ENCODE results near the gene CENPU. TPM values are rescaled to one million over a fixed set of nuclear protein-coding genes. Genes with fewer than 3 reads are reported as not detected.
A peak's percentile ranks its signal among the peaks of the same experiment; 100 is the strongest.

The CENPU gene
- total and polyA plus RNA-seq, 10 of the 15 experiments (the other 5 are each of a cell fraction or from before 2014, with no cell fraction given): 26.6 to 90.8 (median 53.8) TPM

DNA sequence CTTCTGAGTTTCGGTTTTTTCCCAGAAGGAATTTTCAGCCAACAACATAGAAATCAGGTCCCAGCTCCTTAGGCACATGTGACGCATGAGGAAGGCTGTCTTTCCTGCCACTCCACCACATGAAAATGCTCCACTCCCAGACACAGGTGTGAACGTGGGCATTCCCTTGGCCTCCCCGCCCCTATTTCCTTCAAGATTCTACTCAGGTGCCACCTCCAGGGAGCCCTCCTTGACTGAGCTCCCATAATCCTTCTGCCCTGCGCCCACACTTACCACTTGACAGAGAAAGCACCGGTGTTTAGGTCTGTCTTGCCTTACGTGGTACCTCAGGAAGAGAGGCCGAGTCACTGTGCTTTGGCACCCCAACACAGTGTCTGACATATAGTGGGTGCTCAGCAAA lies 44.4 kb upstream of the CENPU start:
- ChIA-PET RAD21 (ENCODE audit: unreplicated experiment) (no interaction called here), CTCF (interaction anchor here (0.6 kb wide), 1 partner anchor 85 kb away, joined by 4 read pairs; no protein-coding TSS in a partner anchor), POLR2A (no interaction called here), SMC1A (ENCODE audit: uncharacterized antibody, unreplicated experiment) (no interaction called here)
- 85% methylated on average over 8 of the region's 8 CpGs for WGBS (ENCODE audit: insufficient coverage, insufficient replicate concordance, low lambda C conversion rate, missing lambda C conversion rate)
- Histone ChIP-seq H4K20me1 (ENCODE audit: control insufficient read depth, insufficient read depth) (no peaks in the 10 kb centered on the region), H3K27me3 (replicated peaks in 1 of 2; ENCODE audit: control insufficient read depth in 2 of 2, insufficient read depth in 2 of 2, low read length in 1 of 2) (no peaks in the 10 kb centered on the region), H3K4me3 (no peak overlapping the region), H3K36me3 (ENCODE audit: control insufficient read depth in 2 of 2, insufficient read depth in 2 of 2, low read length in 1 of 2) (peaks cover 13 to 34% of the 10 kb centered on the region in 2 experiments), H3K4me1 (ENCODE audit: control insufficient read depth, insufficient read depth, low read length) (peaks cover 2% of the 10 kb centered on the region; the same call in 1 of the 2 replicates), H3K9me3 (replicated peaks; ENCODE audit: control insufficient read depth, insufficient read depth, low read length) (no peaks in the 10 kb centered on the region; the same call in 2 of the 3 replicates), H3K9ac (ENCODE audit: control insufficient read depth, insufficient read depth, low read length) (no peak overlapping the region), H3K4me2 (ENCODE audit: control insufficient read depth, insufficient read depth) (no peak overlapping the region), H3K27ac (ENCODE audit: control insufficient read depth, insufficient read depth) (no peak overlapping the region), H2AFZ (ENCODE audit: control insufficient read depth, low read depth, low read length) (no peak overlapping the region), H3K79me2 (ENCODE audit: control insufficient read depth, insufficient read depth, low read length) (no peaks in the 10 kb centered on the region)
- FAIRE-seq (no peak), ATAC-seq (no peak), DNase-seq (ENCODE audit: low read depth, low spot score) (no peak)
- intact Hi-C loops (cut with micrococcal nuclease; ENCODE audit: unreplicated experiment): no loop called here
- TF ChIP-seq POLR2AphosphoS5 (IDR thresholded peaks at IDR 0.05; ENCODE audit: low read length) (peak; percentile 31; the same call in 1 of the 2 replicates), TBL1XR1 (IDR thresholded peaks at IDR 0.05; ENCODE audit: low read depth, low read length) (no peak), POLR2A (IDR thresholded peaks at IDR 0.05; ENCODE audit: low read depth, low read length) (peak; percentile 53), JUND (IDR thresholded peaks at IDR 0.05; ENCODE audit: low read depth, low read length) (no peak)
- TF ChIP-seq, protein P1, sequence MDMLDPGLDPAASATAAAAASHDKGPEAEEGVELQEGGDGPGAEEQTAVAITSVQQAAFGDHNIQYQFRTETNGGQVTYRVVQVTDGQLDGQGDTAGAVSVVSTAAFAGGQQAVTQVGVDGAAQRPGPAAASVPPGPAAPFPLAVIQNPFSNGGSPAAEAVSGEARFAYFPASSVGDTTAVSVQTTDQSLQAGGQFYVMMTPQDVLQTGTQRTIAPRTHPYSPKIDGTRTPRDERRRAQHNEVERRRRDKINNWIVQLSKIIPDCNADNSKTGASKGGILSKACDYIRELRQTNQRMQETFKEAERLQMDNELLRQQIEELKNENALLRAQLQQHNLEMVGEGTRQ (IDR thresholded peaks at IDR 0.05; ENCODE audit: borderline replicate concordance, low read depth, low read length): no peak
- TF ChIP-seq, protein P2, sequence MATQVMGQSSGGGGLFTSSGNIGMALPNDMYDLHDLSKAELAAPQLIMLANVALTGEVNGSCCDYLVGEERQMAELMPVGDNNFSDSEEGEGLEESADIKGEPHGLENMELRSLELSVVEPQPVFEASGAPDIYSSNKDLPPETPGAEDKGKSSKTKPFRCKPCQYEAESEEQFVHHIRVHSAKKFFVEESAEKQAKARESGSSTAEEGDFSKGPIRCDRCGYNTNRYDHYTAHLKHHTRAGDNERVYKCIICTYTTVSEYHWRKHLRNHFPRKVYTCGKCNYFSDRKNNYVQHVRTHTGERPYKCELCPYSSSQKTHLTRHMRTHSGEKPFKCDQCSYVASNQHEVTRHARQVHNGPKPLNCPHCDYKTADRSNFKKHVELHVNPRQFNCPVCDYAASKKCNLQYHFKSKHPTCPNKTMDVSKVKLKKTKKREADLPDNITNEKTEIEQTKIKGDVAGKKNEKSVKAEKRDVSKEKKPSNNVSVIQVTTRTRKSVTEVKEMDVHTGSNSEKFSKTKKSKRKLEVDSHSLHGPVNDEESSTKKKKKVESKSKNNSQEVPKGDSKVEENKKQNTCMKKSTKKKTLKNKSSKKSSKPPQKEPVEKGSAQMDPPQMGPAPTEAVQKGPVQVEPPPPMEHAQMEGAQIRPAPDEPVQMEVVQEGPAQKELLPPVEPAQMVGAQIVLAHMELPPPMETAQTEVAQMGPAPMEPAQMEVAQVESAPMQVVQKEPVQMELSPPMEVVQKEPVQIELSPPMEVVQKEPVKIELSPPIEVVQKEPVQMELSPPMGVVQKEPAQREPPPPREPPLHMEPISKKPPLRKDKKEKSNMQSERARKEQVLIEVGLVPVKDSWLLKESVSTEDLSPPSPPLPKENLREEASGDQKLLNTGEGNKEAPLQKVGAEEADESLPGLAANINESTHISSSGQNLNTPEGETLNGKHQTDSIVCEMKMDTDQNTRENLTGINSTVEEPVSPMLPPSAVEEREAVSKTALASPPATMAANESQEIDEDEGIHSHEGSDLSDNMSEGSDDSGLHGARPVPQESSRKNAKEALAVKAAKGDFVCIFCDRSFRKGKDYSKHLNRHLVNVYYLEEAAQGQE (IDR thresholded peaks at IDR 0.05; ENCODE audit: low read depth, low read length): no peak
- in situ Hi-C loops (cut with MboI): loop anchor here (5.0 kb wide), 1 partner anchor 1311 kb away; no protein-coding TSS in a partner anchor
- no TSS peak for BruUV-seq (replicated peaks)
